OCI-LY1 (cell line): ENCODE data around the gene CNIH2.

Experiments
- CTCF ChIP-seq: fragments of 200-600 bp; sonication (generic), shearing (Covaris generic); IDR thresholded peaks from 2 replicates; pipeline ENCODE4 v1.5.1; 2017; ENCODE audit warnings: mild to moderate bottlenecking, antibody characterized with exemption, low read length, moderate library complexity, mixed read lengths
- EZH2 ChIP-seq: fragments of 200-600 bp; sonication (generic), shearing (Covaris generic); IDR thresholded peaks from 2 replicates; pipeline ENCODE4 v1.8.0; 2017; ENCODE audit warnings: borderline replicate concordance, mixed run types, mild to moderate bottlenecking, antibody characterized with exemption, low read length, moderate library complexity, mixed read lengths

- TF ChIP-seq CTCF (no peak), EZH2 (no peak)
Observed at GRCh38 chr11:66314561-66315497, 36.9 kb downstream of the CNIH2 start.
